ENCODE measurements around the gene SPRR1B. TPM values are rescaled to one million over a fixed set of nuclear protein-coding genes. Genes with fewer than 3 reads are reported as not detected.

SPRR1B gene
- total RNA-seq: not detected
- long read RNA-seq, donor 1: 0 reads
- long read RNA-seq, donor 2: 0 reads

GRCh38 chr1:153030895-153031294 lies at the start of gene SPRR1B:
SPRR1B (plus strand) TSS chr1:153031203; CDS start chr1:153032346, 1,143 bp downstream.
- no peak for TF ChIP-seq CTCF (IDR thresholded peaks at IDR 0.05)
- ATAC-seq (no peak), DNase-seq (no peak)
- no peaks in the 10 kb centered on the region for H3K9me3 ChIP-seq
- no peaks in the 10 kb centered on the region for H3K4me1 ChIP-seq (ENCODE audit: low read depth)
- intact Hi-C loops (cut with DNase I, micrococcal nuclease): no loop called here
- no peaks in the 10 kb centered on the region for H3K36me3 ChIP-seq (ENCODE audit: low read depth)
- no peak within 1 kb of the TSS for H3K4me3 ChIP-seq

GRCh38 chr1:152982076-152982475 lies 48.9 kb upstream of the SPRR1B start:
- Histone ChIP-seq H3K9me3 (no peaks in the 10 kb centered on the region), H3K36me3 (ENCODE audit: low read depth) (no peaks in the 10 kb centered on the region), H3K4me1 (ENCODE audit: low read depth) (no peaks in the 10 kb centered on the region), H3K4me3 (no peak overlapping the region)
- no peak for DNase-seq
- no peak for ATAC-seq
- intact Hi-C loops (cut with DNase I, micrococcal nuclease): no loop called here
- TF ChIP-seq CTCF (IDR thresholded peaks at IDR 0.05): no peak

GRCh38 chr1:152983234-152983633 lies 47.8 kb upstream of the SPRR1B start:
- intact Hi-C loops (cut with DNase I, micrococcal nuclease): no loop called here

GRCh38 chr1:152983743-152984142 lies 47.3 kb upstream of the SPRR1B start, which contains the start of gene SPRR1A:
SPRR1A (plus strand) TSS chr1:152984081; CDS start chr1:152985231, 1,150 bp downstream.
- Histone ChIP-seq H3K36me3 (ENCODE audit: low read depth) (no peaks in the 10 kb centered on the region), H3K4me3 (no peak within 1 kb of the TSS), H3K9me3 (no peaks in the 10 kb centered on the region), H3K4me1 (ENCODE audit: low read depth) (no peaks in the 10 kb centered on the region)
- DNase-seq (no peak), ATAC-seq (no peak)
- intact Hi-C loops (cut with DNase I, micrococcal nuclease): no loop called here
- no peak for TF ChIP-seq CTCF (IDR thresholded peaks at IDR 0.05)

More at GRCh38 chr1:152983234-152983633, 47.8 kb upstream of the SPRR1B start:
- no peaks in the 10 kb centered on the region for H3K9me3 ChIP-seq
- no peaks in the 10 kb centered on the region for H3K4me1 ChIP-seq (ENCODE audit: low read depth)
- DNase-seq (no peak), ATAC-seq (no peak)
- H3K4me3 ChIP-seq: no peak overlapping the region
- no peaks in the 10 kb centered on the region for H3K36me3 ChIP-seq (ENCODE audit: low read depth)
- TF ChIP-seq CTCF (IDR thresholded peaks at IDR 0.05): no peak

- H3K36me3 ChIP-seq (ENCODE audit: low read depth): no peaks in the 10 kb centered on the region
- H3K9me3 ChIP-seq: no peaks in the 10 kb centered on the region
- TF ChIP-seq CTCF (IDR thresholded peaks at IDR 0.05): no peak
- no peaks in the 10 kb centered on the region for H3K4me1 ChIP-seq (ENCODE audit: low read depth)
- DNase-seq (no peak), ATAC-seq (no peak)
- H3K4me3 ChIP-seq: no peak overlapping the region
- intact Hi-C loops (cut with DNase I, micrococcal nuclease): no loop called here
Observed at GRCh38 chr1:152986578-152986977, 44.4 kb upstream of the SPRR1B start.

GRCh38 chr1:152993186-152993585 lies 37.8 kb upstream of the SPRR1B start:
- TF ChIP-seq CTCF (IDR thresholded peaks at IDR 0.05): no peak
- no peak for DNase-seq
- Histone ChIP-seq H3K36me3 (ENCODE audit: low read depth) (no peaks in the 10 kb centered on the region), H3K4me1 (ENCODE audit: low read depth) (no peaks in the 10 kb centered on the region), H3K4me3 (no peak overlapping the region), H3K9me3 (no peaks in the 10 kb centered on the region)
- no peak for ATAC-seq
- intact Hi-C loops (cut with DNase I, micrococcal nuclease): no loop called here
